ENCODE measurements around the gene PHB1. TPM values are rescaled to one million over a fixed set of nuclear protein-coding genes. Genes with fewer than 3 reads are reported as not detected.

PHB1 gene
- total and polyA plus RNA-seq, 2 of the 8 experiments (the other 6 are each of a cell fraction or from before 2014, with no cell fraction given): 386 to 597 TPM

GRCh38 chr17:49444384-49444783 lies 29.7 kb upstream of the PHB1 start:
- no peak overlapping the region for H3K4me2 ChIP-seq (ENCODE audit: insufficient read depth in 1 of 2, low read depth in 2 of 2, low read length in 2 of 2)
- no peak overlapping the region for H4K91ac ChIP-seq (replicated peaks; ENCODE audit: insufficient read length, low read length)
- no peak overlapping the region for H2BK12ac ChIP-seq (ENCODE audit: low read depth, low read length)
- H3K23ac ChIP-seq (ENCODE audit: insufficient read length): no peak overlapping the region
- H3K14ac ChIP-seq (ENCODE audit: insufficient read length): no peak overlapping the region
- no peak overlapping the region for H3K56ac ChIP-seq (replicated peaks; ENCODE audit: insufficient read length, low read depth, low read length)
- no peak for FAIRE-seq
- no peak overlapping the region for H3K18ac ChIP-seq (ENCODE audit: extremely low read depth, low read length)
- no peak overlapping the region for H3K9ac ChIP-seq (replicated peaks in 1 of 4; ENCODE audit: extremely low read depth in 1 of 4, low read depth in 3 of 4, low read length in 3 of 4)
- no peak overlapping the region for H2BK20ac ChIP-seq (ENCODE audit: low read length)
- no peak overlapping the region for H2BK5ac ChIP-seq (ENCODE audit: low read depth, low read length)
- no peak overlapping the region for H4K8ac ChIP-seq (ENCODE audit: extremely low read depth, insufficient read depth, low read length)
- CTCF ChIA-PET (ENCODE audit: partially characterized antibody): interaction anchor here (0.7 to 2.3 kb wide), 6 partner anchors 9 to 688 kb away, joined by 3 to 9 read pairs (median 3); no protein-coding TSS in a partner anchor
- no peak overlapping the region for H2AFZ ChIP-seq (ENCODE audit: low read length)
- H3K27me3 ChIP-seq (replicated peaks in 1 of 4; ENCODE audit: control insufficient read depth in 3 of 4, extremely low read depth in 1 of 4, insufficient read depth in 3 of 4, low read length in 3 of 4): peaks cover 0 to 3% (median 0%) of the 10 kb centered on the region in 4 experiments; a peak in 3 of 7 replicates
- no peak overlapping the region for H3K4me3 ChIP-seq (ENCODE audit: extremely low read depth in 1 of 4, insufficient read depth in 2 of 4, low read depth in 3 of 4, low read length in 4 of 4)
- no peak for TF ChIP-seq SIX5 (IDR thresholded peaks at IDR 0.05; ENCODE audit: low read depth, low read length)
- TF ChIP-seq NANOG (IDR thresholded peaks at IDR 0.05; ENCODE audit: insufficient read depth, low read depth, low read length, poor library complexity, severe bottlenecking): no peak
- TF ChIP-seq CREB1 (IDR thresholded peaks at IDR 0.05): no peak
- no peak for TF ChIP-seq E2F6 (IDR thresholded peaks at IDR 0.05)
- no peak for TF ChIP-seq SIRT6 (IDR thresholded peaks at IDR 0.05; ENCODE audit: low read length)
- no peaks in the 10 kb centered on the region for H3K36me3 ChIP-seq (ENCODE audit: control insufficient read depth in 2 of 4, insufficient read depth in 4 of 4, low read length in 3 of 4)
- no peaks in the 10 kb centered on the region for H3K79me2 ChIP-seq (ENCODE audit: control insufficient read depth in 1 of 2, insufficient read depth in 2 of 2, low read length in 2 of 2)
- POLR2A ChIA-PET (ENCODE audit: partially characterized antibody): interaction anchor here (1.0 kb wide), 1 partner anchor 70 kb away, joined by 3 read pairs; no protein-coding TSS in a partner anchor
- H3K23me2 ChIP-seq (ENCODE audit: low read depth, low read length): no peaks in the 10 kb centered on the region
- H2BK120ac ChIP-seq (replicated peaks; ENCODE audit: low read depth, low read length): no peak overlapping the region
- no peak overlapping the region for H2BK15ac ChIP-seq (ENCODE audit: low read length)
- no peak overlapping the region for H3K4ac ChIP-seq (replicated peaks; ENCODE audit: insufficient read length, low read depth, low read length)
- H3K4me1 ChIP-seq (replicated peaks in 1 of 4; ENCODE audit: control insufficient read depth in 3 of 4, insufficient read depth in 4 of 4, low read length in 3 of 4): peaks cover 0 to 6% (median 3%) of the 10 kb centered on the region in 4 experiments; a peak in 5 of 7 replicates
- 86% methylated on average over 12 of the region's 12 CpGs; no CpG with 5 or more reads in 1 of the 2 experiments for WGBS, 2 experiments (ENCODE audit: extremely low coverage in 1 of 2, insufficient coverage in 1 of 2, insufficient read length in 1 of 2, insufficient replicate concordance in 2 of 2, low coverage in 1 of 2, low lambda C conversion rate in 2 of 2, missing lambda C conversion rate in 1 of 2)
- H3K9me3 ChIP-seq (ENCODE audit: insufficient read depth in 2 of 2, low read depth in 1 of 2, low read length in 1 of 2): no peaks in the 10 kb centered on the region
- H2AK5ac ChIP-seq (ENCODE audit: low read depth, low read length): no peak overlapping the region
- no peak for DNase-seq (ENCODE audit: low read depth in 1 of 2, low spot score in 2 of 2)
- no peaks in the 10 kb centered on the region for H3K79me1 ChIP-seq (ENCODE audit: low read depth, low read length)
- H4K5ac ChIP-seq (ENCODE audit: insufficient read length, low read depth, low read length): no peak overlapping the region
- no peaks in the 10 kb centered on the region for H4K20me1 ChIP-seq (replicated peaks in 1 of 2; ENCODE audit: control insufficient read depth in 1 of 2, insufficient read depth in 2 of 2, low read length in 2 of 2)
- H3K27ac ChIP-seq (ENCODE audit: low read depth, low read length): no peak overlapping the region
